K562 (cell line): ENCODE results near the gene STX18. TPM values are rescaled to one million over a fixed set of nuclear protein-coding genes. Genes with fewer than 3 reads are reported as not detected.

Source experiments
- ATAC-seq: fragments of 200-7000 bp; cut with Tn5 transposase; 3 replicates; pipeline ENCODE4 v1.9.1; 2020; ENCODE audit warnings: moderate library complexity
- BruUV-seq: library from RNA; stranded (reverse); fragments of 400-500 nt; replicated peaks from 2 replicates; lab custom pipeline; 2021; lab: Mats Ljungman, UMichigan
- CTCF ChIA-PET: fragments of 300-600 bp; formaldehyde crosslinking; extraction: SDS; loops from one replicate; lab custom pipeline; 2021; ENCODE audit warnings: low intra/inter-chr PET ratio; lab: Yijun Ruan, JAX
- POLR2A ChIA-PET: fragments of 300-600, 350-650 bp; sonication (Branson Sonifier 250); formaldehyde crosslinking; extraction: SDS; loops from one replicate; lab custom pipeline; 2021; ENCODE audit warnings: antibody characterized with exemption, inconsistent platforms; lab: Yijun Ruan, JAX
- DNase-seq, 4 experiments: peaks; one replicate each; pipeline versions ENCODE4 v3.0.0 to v3.0.0-alpha.2; 2011 to 2018; ENCODE audit warnings: low spot score in 3 of 4, mixed read lengths in 3 of 4; ENCODE audit errors: extremely low read depth in 1 of 4
- FAIRE-seq: peaks from 2 replicates; lab custom pipeline; 2011; peaks lifted over from hg19 to GRCh38; lab: Jason Lieb, UNC
- H2AFZ ChIP-seq: 2 replicates; pipeline ENCODE4 v1.6.0; 2011; ENCODE audit warnings: low read depth, low read length, control low read depth, inconsistent platforms
- H3K27ac ChIP-seq: fragments of 200-600 bp; 3 replicates; pipeline ENCODE4 v1.8.0; 2011; ENCODE audit warnings: low read depth, mild to moderate bottlenecking, control low read depth, inconsistent platforms, low read length, moderate library complexity, mixed read lengths; ENCODE audit errors: extremely low read depth
- H3K27me3 ChIP-seq, 2 experiments: fragments of 300-600 bp in 1 of 2; 2 replicates in 1 of 2; 3 replicates in 1 of 2; pipeline versions ENCODE4 v1.6.0 to v1.8.0; 2011; ENCODE audit warnings: inconsistent platforms in 2 of 2, low read length in 2 of 2, mild to moderate bottlenecking in 1 of 2, mixed read lengths in 1 of 2, moderate library complexity in 1 of 2; ENCODE audit not compliant: control insufficient read depth in 2 of 2, insufficient read depth in 2 of 2
- H3K36me3 ChIP-seq: fragments of 300-600 bp; 3 replicates; pipeline ENCODE4 v1.8.0; 2011; ENCODE audit warnings: mild to moderate bottlenecking, low read length, inconsistent platforms; ENCODE audit not compliant: control insufficient read depth, insufficient read depth
- H3K4me1 ChIP-seq, 2 experiments: fragments of 200-600 bp in 1 of 2; replicated peaks in 1 of 2; 2 replicates in 1 of 2; 3 replicates in 1 of 2; pipeline versions ENCODE4 v1.5.1 to v1.8.0; 2011; ENCODE audit warnings: inconsistent platforms in 2 of 2, low read length in 2 of 2, mild to moderate bottlenecking in 1 of 2, mixed read lengths in 1 of 2, moderate library complexity in 1 of 2; ENCODE audit not compliant: control insufficient read depth in 2 of 2, insufficient read depth in 2 of 2
- H3K4me2 ChIP-seq: 2 replicates; pipeline ENCODE4 v1.6.1; 2011; ENCODE audit warnings: low read length, control low read depth, inconsistent platforms, mixed read lengths; ENCODE audit not compliant: insufficient read depth
- H3K4me3 ChIP-seq: fragments of 200-600 bp; sonication (generic), shearing (Covaris generic); 2 replicates; pipeline ENCODE4 v1.5.1; 2016; ENCODE audit warnings: control low read depth, inconsistent platforms
- H3K79me2 ChIP-seq: fragments of 200-600 bp; 3 replicates; pipeline ENCODE4 v1.8.0; 2011; ENCODE audit warnings: low read length, inconsistent platforms; ENCODE audit not compliant: control insufficient read depth, insufficient read depth
- H3K9ac ChIP-seq, 2 experiments: 2 replicates each; pipeline versions ENCODE4 v1.6.0 to v1.6.1; 2011; ENCODE audit warnings: low read depth in 2 of 2, low read length in 2 of 2, control low read depth in 1 of 2, inconsistent platforms in 1 of 2, mild to moderate bottlenecking in 1 of 2, mixed read lengths in 1 of 2; ENCODE audit not compliant: insufficient read depth in 1 of 2
- H3K9me1 ChIP-seq: one replicate; pipeline ENCODE4 v1.6.0; 2011; ENCODE audit warnings: inconsistent platforms, mild to moderate bottlenecking, low read length, moderate library complexity; ENCODE audit not compliant: control insufficient read depth, insufficient read depth
- H3K9me3 ChIP-seq: replicated peaks from 2 replicates; pipeline ENCODE4 v1.5.1; 2011; ENCODE audit warnings: low read depth, low read length, inconsistent platforms; ENCODE audit not compliant: control insufficient read depth, insufficient read depth
- H4K20me1 ChIP-seq: replicated peaks from 2 replicates; pipeline ENCODE4 v1.6.1; 2011; ENCODE audit warnings: low read length, inconsistent platforms, mixed read lengths; ENCODE audit not compliant: control insufficient read depth, insufficient read depth
- RUNX1 ChIP-seq: sonication (generic); IDR thresholded peaks from 2 replicates; pipeline ENCODE4 v1.6.1; 2016; ENCODE audit warnings: antibody characterized with exemption, low read depth
- SP1 ChIP-seq: sonication (generic); formaldehyde crosslinking; IDR thresholded peaks from 2 replicates; pipeline ENCODE4 v1.8.1; 2022; ENCODE audit warnings: mild to moderate bottlenecking, missing genetic modification reagents
- SREBF1 ChIP-seq: fragments of 150-350 bp; IDR thresholded peaks from 2 replicates; pipeline ENCODE4 v1.6.1; 2014; ENCODE audit warnings: antibody characterized with exemption, low read depth, low read length, borderline replicate concordance
- TAF7 ChIP-seq: fragments of 450-650 bp; IDR thresholded peaks from 2 replicates; pipeline ENCODE4 v1.6.1; 2016; ENCODE audit warnings: missing genetic modification characterization, missing compliant biosample characterization
- WGBS: fragments of 100-300 bp; shearing (Covaris generic); methylation state at CpG from one replicate; pipeline ENCODE4 v1.1.6; 2016; ENCODE audit warnings: low coverage, mixed read lengths; ENCODE audit not compliant: insufficient coverage; ENCODE audit errors: missing lambda C conversion rate; 5-methylcytosine and 5-hydroxymethylcytosine counted together
- in situ Hi-C: fragments of 300-500 bp; cut with MboI; formaldehyde crosslinking; loops from 4 replicates; pipeline ENCODE4 v1.15.0; 2018; ENCODE audit warnings: inconsistent platforms, mixed read lengths
- intact Hi-C: fragments of 100-400 bp; cut with micrococcal nuclease; formaldehyde crosslinking; loops from 2 replicates; pipeline ENCODE4 v1.14.2; 2022
- polyA plus RNA-seq, 8 experiments: library from polyadenylated mRNA; depleted of rRNA in 4 of 8; stranded (reverse) in 5 of 8; unstranded in 3 of 8; fragments of >200 nt; fragmentation: Nextera tagmentation in 2 of 8; fragmentation: Illumina TruSeq in 1 of 8; extraction: Ambion mirVana in 2 of 8; extraction: Trizol in 1 of 8; gene quantifications; 2 replicates each; pipeline versions ENCODE4 v1.2.1 to v1.2.3, GENCODE V29; 2011 to 2014; ENCODE audit warnings: inconsistent platforms in 1 of 8, missing spikeins in 1 of 8
- total RNA-seq, 7 experiments: library from RNA; depleted of rRNA in 6 of 7; stranded (reverse); fragments of >200 nt in 6 of 7; fragmentation: Illumina TruSeq in 2 of 7; extraction: Trizol in 2 of 7; gene quantifications; 2 replicates each; pipeline versions ENCODE4 v1.2.1 to v1.2.3, GENCODE V29; 2011 to 2021; ENCODE audit warnings: low replicate concordance in 1 of 7
- TF ChIP-seq, protein P1 (sequence below), 2 experiments: fragments of 450-650 bp in 1 of 2; sonication (generic) in 1 of 2; formaldehyde crosslinking in 1 of 2; IDR thresholded peaks; 2 replicates each; pipeline versions ENCODE4 v1.7.1 to v1.9.0; 2016 to 2022; ENCODE audit warnings: inconsistent platforms in 1 of 2, mild to moderate bottlenecking in 1 of 2, missing genetic modification reagents in 1 of 2

The STX18 gene
- total and polyA plus RNA-seq, 9 of the 15 experiments (the other 6 are each of a cell fraction or from before 2014, with no cell fraction given), result 6.2 to 41.7 (median 22.7) TPM

DNA sequence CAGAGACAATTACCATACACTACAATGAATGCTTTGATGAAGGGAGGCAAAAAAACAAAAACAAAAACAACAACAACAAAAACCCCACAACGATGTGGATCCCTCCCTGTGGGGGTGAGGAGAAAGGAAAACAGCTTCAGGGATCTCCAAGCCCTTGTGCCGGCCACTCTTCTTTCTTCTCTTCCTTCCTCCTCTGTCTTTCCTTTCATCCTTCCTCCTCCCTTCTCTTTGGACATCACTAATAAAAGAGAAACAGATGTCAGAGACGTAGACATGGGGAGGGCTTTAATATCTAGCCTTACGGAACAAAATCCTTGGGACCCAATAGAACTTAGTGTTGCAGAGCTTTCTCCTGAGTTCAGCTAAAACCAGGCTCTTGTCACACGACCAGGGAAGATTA lies 18.8 kb upstream of the STX18 start:
- in situ Hi-C loops, result no loop called here
- BruUV-seq, result no TSS peak
- Histone ChIP-seq H3K27me3 (peaks cover 0 to 7% of the 10 kb centered on the region in 2 experiments; a peak in 1 of 5 replicates), H3K27ac (no peak overlapping the region), H3K36me3 (no peaks in the 10 kb centered on the region), H3K4me3 (no peak overlapping the region), H3K9me1 (no peaks in the 10 kb centered on the region), H4K20me1 (no peaks in the 10 kb centered on the region; the same call in 1 of the 2 replicates), H2AFZ (no peak overlapping the region), H3K79me2 (no peaks in the 10 kb centered on the region), H3K9ac (no peak overlapping the region), H3K4me2 (no peak overlapping the region), H3K9me3 (no peaks in the 10 kb centered on the region), H3K4me1 (no peaks in the 10 kb centered on the region)
- DNase-seq (no peak), ATAC-seq (no peak), FAIRE-seq (no peak)
- intact Hi-C loops, result no loop called here
- WGBS, result 32% methylated on average over 4 of the region's 5 CpGs
- ChIA-PET CTCF (no interaction called here), POLR2A (interaction anchor here (1.2 kb wide), 1 partner anchor 18 kb away, joined by 4 read pairs; the partner anchor contains the start of gene STX18)
- TF ChIP-seq SP1 (CRISPR knock-in tag) (no peak), TAF7 (tag) (no peak), RUNX1 (no peak), SREBF1 (no peak)
- TF ChIP-seq, protein P1, sequence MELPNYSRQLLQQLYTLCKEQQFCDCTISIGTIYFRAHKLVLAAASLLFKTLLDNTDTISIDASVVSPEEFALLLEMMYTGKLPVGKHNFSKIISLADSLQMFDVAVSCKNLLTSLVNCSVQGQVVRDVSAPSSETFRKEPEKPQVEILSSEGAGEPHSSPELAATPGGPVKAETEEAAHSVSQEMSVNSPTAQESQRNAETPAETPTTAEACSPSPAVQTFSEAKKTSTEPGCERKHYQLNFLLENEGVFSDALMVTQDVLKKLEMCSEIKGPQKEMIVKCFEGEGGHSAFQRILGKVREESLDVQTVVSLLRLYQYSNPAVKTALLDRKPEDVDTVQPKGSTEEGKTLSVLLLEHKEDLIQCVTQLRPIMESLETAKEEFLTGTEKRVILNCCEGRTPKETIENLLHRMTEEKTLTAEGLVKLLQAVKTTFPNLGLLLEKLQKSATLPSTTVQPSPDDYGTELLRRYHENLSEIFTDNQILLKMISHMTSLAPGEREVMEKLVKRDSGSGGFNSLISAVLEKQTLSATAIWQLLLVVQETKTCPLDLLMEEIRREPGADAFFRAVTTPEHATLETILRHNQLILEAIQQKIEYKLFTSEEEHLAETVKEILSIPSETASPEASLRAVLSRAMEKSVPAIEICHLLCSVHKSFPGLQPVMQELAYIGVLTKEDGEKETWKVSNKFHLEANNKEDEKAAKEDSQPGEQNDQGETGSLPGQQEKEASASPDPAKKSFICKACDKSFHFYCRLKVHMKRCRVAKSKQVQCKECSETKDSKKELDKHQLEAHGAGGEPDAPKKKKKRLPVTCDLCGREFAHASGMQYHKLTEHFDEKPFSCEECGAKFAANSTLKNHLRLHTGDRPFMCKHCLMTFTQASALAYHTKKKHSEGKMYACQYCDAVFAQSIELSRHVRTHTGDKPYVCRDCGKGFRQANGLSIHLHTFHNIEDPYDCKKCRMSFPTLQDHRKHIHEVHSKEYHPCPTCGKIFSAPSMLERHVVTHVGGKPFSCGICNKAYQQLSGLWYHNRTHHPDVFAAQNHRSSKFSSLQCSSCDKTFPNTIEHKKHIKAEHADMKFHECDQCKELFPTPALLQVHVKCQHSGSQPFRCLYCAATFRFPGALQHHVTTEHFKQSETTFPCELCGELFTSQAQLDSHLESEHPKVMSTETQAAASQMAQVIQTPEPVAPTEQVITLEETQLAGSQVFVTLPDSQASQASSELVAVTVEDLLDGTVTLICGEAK (IDR thresholded peaks at IDR 0.05), result no peak
- TF ChIP-seq, protein P1 (CRISPR knock-in tag; IDR thresholded peaks at IDR 0.05), result no peak
